HepG2 (cell line): ENCODE measurements around the gene PXMP2. TPM values are rescaled to one million over a fixed set of nuclear protein-coding genes. Genes with fewer than 3 reads are reported as not detected.

ENCODE experiments used
- ARNTL ChIP-seq: sonication (generic); formaldehyde crosslinking; IDR thresholded peaks from 2 replicates; pipeline ENCODE4 v1.4.0; 2020; ENCODE audit warnings: mild to moderate bottlenecking, missing genetic modification reagents
- CREM ChIP-seq, 2 experiments: sonication (generic) in 1 of 2; formaldehyde crosslinking in 1 of 2; IDR thresholded peaks; 2 replicates each; pipeline versions ENCODE4 v1.4.0 to v1.6.1; 2016 to 2020; ENCODE audit warnings: antibody characterized with exemption in 1 of 2, mild to moderate bottlenecking in 1 of 2, missing genetic modification reagents in 1 of 2
- EZH2 ChIP-seq: conservative IDR thresholded peaks from 2 replicates; pipeline ENCODE4 v1.6.1; 2012; ENCODE audit warnings: mild to moderate bottlenecking, low read depth, low read length, moderate library complexity
- GTF2F1 ChIP-seq: fragments of 150-350 bp; IDR thresholded peaks from 2 replicates; pipeline ENCODE4 v1.6.1; 2014; ENCODE audit warnings: low read length
- IRF2 ChIP-seq: IDR thresholded peaks from 2 replicates; pipeline ENCODE4 v1.6.1; 2018; ENCODE audit warnings: missing genetic modification reagents, missing compliant biosample characterization
- IRX3 ChIP-seq: sonication (generic); formaldehyde crosslinking; IDR thresholded peaks from 2 replicates; pipeline ENCODE4 v1.8.1; 2023; ENCODE audit warnings: mild to moderate bottlenecking, low read depth, missing genetic modification reagents, borderline replicate concordance
- JUND ChIP-seq: sonication (generic); formaldehyde crosslinking; IDR thresholded peaks from 2 replicates; pipeline ENCODE4 v1.8.0; 2022; ENCODE audit warnings: mild to moderate bottlenecking, missing genetic modification reagents
- KDM5B ChIP-seq: sonication (generic); formaldehyde crosslinking; IDR thresholded peaks from 2 replicates; pipeline ENCODE4 v1.4.0; 2020; ENCODE audit warnings: missing genetic modification reagents, mild to moderate bottlenecking, borderline replicate concordance
- KLF12 ChIP-seq: sonication (generic); formaldehyde crosslinking; IDR thresholded peaks from 2 replicates; pipeline ENCODE4 v1.4.0; 2020; ENCODE audit warnings: missing genetic modification reagents, borderline replicate concordance
- MTF1 ChIP-seq: sonication (generic); formaldehyde crosslinking; IDR thresholded peaks from 2 replicates; pipeline ENCODE4 v1.5.0; 2020; ENCODE audit warnings: missing genetic modification reagents
- RCOR2 ChIP-seq: IDR thresholded peaks from 2 replicates; pipeline ENCODE4 v1.6.1; 2016; ENCODE audit warnings: missing biosample characterization, missing genetic modification reagents
- SIN3A ChIP-seq: IDR thresholded peaks from 2 replicates; pipeline ENCODE4 v1.6.1; 2011; ENCODE audit warnings: low read depth, mild to moderate bottlenecking, control low read depth, low read length, borderline replicate concordance
- ZNF75D ChIP-seq: sonication (generic); formaldehyde crosslinking; IDR thresholded peaks from 2 replicates; pipeline ENCODE4 v1.8.1; 2023; ENCODE audit warnings: missing genetic modification reagents, mild to moderate bottlenecking, borderline replicate concordance
- ZSCAN22 ChIP-seq: sonication (generic); formaldehyde crosslinking; IDR thresholded peaks from 2 replicates; pipeline ENCODE4 v1.4.0; 2020; ENCODE audit warnings: mild to moderate bottlenecking, missing genetic modification reagents
- polyA plus RNA-seq, 8 experiments: library from polyadenylated mRNA; depleted of rRNA in 3 of 8; stranded (reverse) in 7 of 8; unstranded in 1 of 8; fragments of >200 nt; fragmentation: Illumina TruSeq in 4 of 8; extraction: Trizol in 4 of 8; gene quantifications; 2 replicates each; pipeline versions ENCODE4 v1.2.1 to v1.2.3, GENCODE V29; 2011 to 2016; ENCODE audit warnings: low read depth in 4 of 8, missing spikeins in 1 of 8, mixed read lengths in 1 of 8; ENCODE audit not compliant: insufficient read depth in 1 of 8
- total RNA-seq, 5 experiments: library from RNA; depleted of rRNA; stranded (reverse); fragments of >200 nt; fragmentation: Illumina TruSeq; extraction: Trizol; gene quantifications; 2 replicates each; pipeline ENCODE4 v1.2.3, GENCODE V29; 2016; ENCODE audit warnings: low read depth in 1 of 5
- TF ChIP-seq, protein P1 (sequence below): sonication (generic); formaldehyde crosslinking; IDR thresholded peaks from 2 replicates; pipeline ENCODE4 v1.9.0; 2021; ENCODE audit warnings: mild to moderate bottlenecking, missing genetic modification reagents
- TF ChIP-seq, protein P2 (sequence below): sonication (generic); formaldehyde crosslinking; IDR thresholded peaks from 2 replicates; pipeline ENCODE4 v1.4.0; 2020; ENCODE audit warnings: missing genetic modification reagents
- TF ChIP-seq, protein P3 (sequence below): sonication (generic); formaldehyde crosslinking; IDR thresholded peaks from 2 replicates; pipeline ENCODE4 v1.4.0; 2020; ENCODE audit warnings: missing genetic modification reagents
- TF ChIP-seq, protein P4 (sequence below): sonication (generic); formaldehyde crosslinking; IDR thresholded peaks from 2 replicates; pipeline ENCODE4 v1.4.0; 2020; ENCODE audit warnings: missing genetic modification reagents

Gene PXMP2
- total and polyA plus RNA-seq, 2 of the 13 experiments (the other 11 are each of a cell fraction or from before 2014, with no cell fraction given), result 25.5 to 42.9 TPM

GRCh38 chr12:132687211-132688164 lies at the start of gene PXMP2, which contains the start of gene POLE (continued):
- TF ChIP-seq, protein P1, sequence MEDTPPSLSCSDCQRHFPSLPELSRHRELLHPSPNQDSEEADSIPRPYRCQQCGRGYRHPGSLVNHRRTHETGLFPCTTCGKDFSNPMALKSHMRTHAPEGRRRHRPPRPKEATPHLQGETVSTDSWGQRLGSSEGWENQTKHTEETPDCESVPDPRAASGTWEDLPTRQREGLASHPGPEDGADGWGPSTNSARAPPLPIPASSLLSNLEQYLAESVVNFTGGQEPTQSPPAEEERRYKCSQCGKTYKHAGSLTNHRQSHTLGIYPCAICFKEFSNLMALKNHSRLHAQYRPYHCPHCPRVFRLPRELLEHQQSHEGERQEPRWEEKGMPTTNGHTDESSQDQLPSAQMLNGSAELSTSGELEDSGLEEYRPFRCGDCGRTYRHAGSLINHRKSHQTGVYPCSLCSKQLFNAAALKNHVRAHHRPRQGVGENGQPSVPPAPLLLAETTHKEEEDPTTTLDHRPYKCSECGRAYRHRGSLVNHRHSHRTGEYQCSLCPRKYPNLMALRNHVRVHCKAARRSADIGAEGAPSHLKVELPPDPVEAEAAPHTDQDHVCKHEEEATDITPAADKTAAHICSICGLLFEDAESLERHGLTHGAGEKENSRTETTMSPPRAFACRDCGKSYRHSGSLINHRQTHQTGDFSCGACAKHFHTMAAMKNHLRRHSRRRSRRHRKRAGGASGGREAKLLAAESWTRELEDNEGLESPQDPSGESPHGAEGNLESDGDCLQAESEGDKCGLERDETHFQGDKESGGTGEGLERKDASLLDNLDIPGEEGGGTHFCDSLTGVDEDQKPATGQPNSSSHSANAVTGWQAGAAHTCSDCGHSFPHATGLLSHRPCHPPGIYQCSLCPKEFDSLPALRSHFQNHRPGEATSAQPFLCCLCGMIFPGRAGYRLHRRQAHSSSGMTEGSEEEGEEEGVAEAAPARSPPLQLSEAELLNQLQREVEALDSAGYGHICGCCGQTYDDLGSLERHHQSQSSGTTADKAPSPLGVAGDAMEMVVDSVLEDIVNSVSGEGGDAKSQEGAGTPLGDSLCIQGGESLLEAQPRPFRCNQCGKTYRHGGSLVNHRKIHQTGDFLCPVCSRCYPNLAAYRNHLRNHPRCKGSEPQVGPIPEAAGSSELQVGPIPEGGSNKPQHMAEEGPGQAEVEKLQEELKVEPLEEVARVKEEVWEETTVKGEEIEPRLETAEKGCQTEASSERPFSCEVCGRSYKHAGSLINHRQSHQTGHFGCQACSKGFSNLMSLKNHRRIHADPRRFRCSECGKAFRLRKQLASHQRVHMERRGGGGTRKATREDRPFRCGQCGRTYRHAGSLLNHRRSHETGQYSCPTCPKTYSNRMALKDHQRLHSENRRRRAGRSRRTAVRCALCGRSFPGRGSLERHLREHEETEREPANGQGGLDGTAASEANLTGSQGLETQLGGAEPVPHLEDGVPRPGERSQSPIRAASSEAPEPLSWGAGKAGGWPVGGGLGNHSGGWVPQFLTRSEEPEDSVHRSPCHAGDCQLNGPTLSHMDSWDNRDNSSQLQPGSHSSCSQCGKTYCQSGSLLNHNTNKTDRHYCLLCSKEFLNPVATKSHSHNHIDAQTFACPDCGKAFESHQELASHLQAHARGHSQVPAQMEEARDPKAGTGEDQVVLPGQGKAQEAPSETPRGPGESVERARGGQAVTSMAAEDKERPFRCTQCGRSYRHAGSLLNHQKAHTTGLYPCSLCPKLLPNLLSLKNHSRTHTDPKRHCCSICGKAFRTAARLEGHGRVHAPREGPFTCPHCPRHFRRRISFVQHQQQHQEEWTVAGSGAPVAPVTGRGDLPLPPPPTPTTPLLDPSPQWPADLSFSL (CRISPR knock-in tag), result no peak
- no peak for TF ChIP-seq ZSCAN22 (CRISPR knock-in tag)
- TF ChIP-seq IRX3, result peak; percentile 40; the same call in 1 of the 2 replicates
- TF ChIP-seq KLF12 (CRISPR knock-in tag), result 0 out of 2 replicates have a peak, but pooled peaks have one; percentile 28
- no peak for TF ChIP-seq CREM (IDR thresholded peaks at IDR 0.05)
- no peak for TF ChIP-seq CREM (CRISPR knock-in tag; IDR thresholded peaks at IDR 0.05)
- TF ChIP-seq ARNTL, result no peak
- TF ChIP-seq MTF1 (CRISPR knock-in tag), result no peak
- TF ChIP-seq, protein P2, sequence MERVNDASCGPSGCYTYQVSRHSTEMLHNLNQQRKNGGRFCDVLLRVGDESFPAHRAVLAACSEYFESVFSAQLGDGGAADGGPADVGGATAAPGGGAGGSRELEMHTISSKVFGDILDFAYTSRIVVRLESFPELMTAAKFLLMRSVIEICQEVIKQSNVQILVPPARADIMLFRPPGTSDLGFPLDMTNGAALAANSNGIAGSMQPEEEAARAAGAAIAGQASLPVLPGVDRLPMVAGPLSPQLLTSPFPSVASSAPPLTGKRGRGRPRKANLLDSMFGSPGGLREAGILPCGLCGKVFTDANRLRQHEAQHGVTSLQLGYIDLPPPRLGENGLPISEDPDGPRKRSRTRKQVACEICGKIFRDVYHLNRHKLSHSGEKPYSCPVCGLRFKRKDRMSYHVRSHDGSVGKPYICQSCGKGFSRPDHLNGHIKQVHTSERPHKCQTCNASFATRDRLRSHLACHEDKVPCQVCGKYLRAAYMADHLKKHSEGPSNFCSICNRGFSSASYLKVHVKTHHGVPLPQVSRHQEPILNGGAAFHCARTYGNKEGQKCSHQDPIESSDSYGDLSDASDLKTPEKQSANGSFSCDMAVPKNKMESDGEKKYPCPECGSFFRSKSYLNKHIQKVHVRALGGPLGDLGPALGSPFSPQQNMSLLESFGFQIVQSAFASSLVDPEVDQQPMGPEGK, result peak; percentile 33; the same call in 1 of the 2 replicates
- TF ChIP-seq SIN3A, result peak; percentile 97
- TF ChIP-seq EZH2, result no peak
- peak; percentile 34; the same call in 1 of the 2 replicates for TF ChIP-seq IRF2 (CRISPR knock-in tag)
- TF ChIP-seq, protein P3, sequence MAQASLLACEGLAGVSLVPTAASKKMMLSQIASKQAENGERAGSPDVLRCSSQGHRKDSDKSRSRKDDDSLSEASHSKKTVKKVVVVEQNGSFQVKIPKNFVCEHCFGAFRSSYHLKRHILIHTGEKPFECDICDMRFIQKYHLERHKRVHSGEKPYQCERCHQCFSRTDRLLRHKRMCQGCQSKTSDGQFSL (CRISPR knock-in tag), result no peak
- TF ChIP-seq ZNF75D, result no peak
- 0 out of 2 replicates have a peak, but pooled peaks have one; percentile 43 for TF ChIP-seq JUND (CRISPR knock-in tag)
- no peak for TF ChIP-seq GTF2F1
- TF ChIP-seq, protein P4, sequence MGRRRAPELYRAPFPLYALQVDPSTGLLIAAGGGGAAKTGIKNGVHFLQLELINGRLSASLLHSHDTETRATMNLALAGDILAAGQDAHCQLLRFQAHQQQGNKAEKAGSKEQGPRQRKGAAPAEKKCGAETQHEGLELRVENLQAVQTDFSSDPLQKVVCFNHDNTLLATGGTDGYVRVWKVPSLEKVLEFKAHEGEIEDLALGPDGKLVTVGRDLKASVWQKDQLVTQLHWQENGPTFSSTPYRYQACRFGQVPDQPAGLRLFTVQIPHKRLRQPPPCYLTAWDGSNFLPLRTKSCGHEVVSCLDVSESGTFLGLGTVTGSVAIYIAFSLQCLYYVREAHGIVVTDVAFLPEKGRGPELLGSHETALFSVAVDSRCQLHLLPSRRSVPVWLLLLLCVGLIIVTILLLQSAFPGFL (CRISPR knock-in tag), result no peak
- TF ChIP-seq RCOR2 (CRISPR knock-in tag), result no peak
- peak; percentile 76; the same call in 1 of the 2 replicates for TF ChIP-seq KDM5B (CRISPR knock-in tag)
